Smooth muscle cell (in vitro differentiated cells): ENCODE results near the gene OST4. TPM values are rescaled to one million over a fixed set of nuclear protein-coding genes. Genes with fewer than 3 reads are reported as not detected.

Source experiments
- DNase-seq: peaks from one replicate; lab custom pipeline; 2025; ENCODE audit not compliant: unreplicated experiment; lab: John Stamatoyannopoulos, UW
- H2AFZ ChIP-seq: fragments of 200-600 bp; sonication (generic); 2 replicates; pipeline ENCODE4 v1.6.0; 2016; ENCODE audit warnings: antibody characterized with exemption, low read depth, mild to moderate bottlenecking
- H3F3A ChIP-seq: fragments of 200-600 bp; sonication (generic); 2 replicates; pipeline ENCODE4 v1.6.0; 2017; ENCODE audit warnings: antibody characterized with exemption, low read depth
- H3K27ac ChIP-seq: fragments of 200-600 bp; sonication (generic); 2 replicates; pipeline ENCODE4 v1.5.1; 2016; ENCODE audit warnings: low read depth, mild to moderate bottlenecking
- H3K27me3 ChIP-seq: fragments of 200-600 bp; sonication (generic); 2 replicates; pipeline ENCODE4 v1.6.1; 2016; ENCODE audit warnings: low read depth, mild to moderate bottlenecking
- H3K36me3 ChIP-seq: fragments of 200-600 bp; sonication (generic); 2 replicates; pipeline ENCODE4 v1.5.1; 2016; ENCODE audit warnings: low read depth
- H3K4me1 ChIP-seq: fragments of 200-600 bp; sonication (generic); 2 replicates; pipeline ENCODE4 v1.5.1; 2016; ENCODE audit warnings: low read depth
- H3K4me2 ChIP-seq: fragments of 200-600 bp; sonication (generic); 2 replicates; pipeline ENCODE4 v1.6.0; 2016; ENCODE audit warnings: mild to moderate bottlenecking
- H3K4me3 ChIP-seq: fragments of 200-600 bp; sonication (generic); 2 replicates; pipeline ENCODE4 v1.5.1; 2016; ENCODE audit warnings: mild to moderate bottlenecking
- H3K79me2 ChIP-seq: fragments of 200-600 bp; sonication (generic); 2 replicates; pipeline ENCODE4 v1.6.0; 2016; ENCODE audit warnings: low read depth, mild to moderate bottlenecking
- H3K9ac ChIP-seq: fragments of 200-600 bp; sonication (generic); 2 replicates; pipeline ENCODE4 v1.6.0; 2016; ENCODE audit warnings: low read depth
- H3K9me3 ChIP-seq: fragments of 200-600 bp; sonication (generic); replicated peaks from 2 replicates; pipeline ENCODE4 v1.5.1; 2016; ENCODE audit warnings: low read depth
- H4K20me1 ChIP-seq: fragments of 200-600 bp; sonication (generic); 2 replicates; pipeline ENCODE4 v1.6.0; 2016; ENCODE audit warnings: low read depth
- WGBS: methylation state at CpG from one replicate; pipeline ENCODE4 v1.1.7; 2016; ENCODE audit warnings: low lambda C conversion rate; 5-methylcytosine and 5-hydroxymethylcytosine counted together
- polyA plus RNA-seq: library from polyadenylated mRNA; unstranded; fragments of >200 nt; fragmentation: Nextera tagmentation; extraction: Ambion mirVana; gene quantifications from 2 replicates; pipeline ENCODE4 v1.2.1, GENCODE V29; 2016
- total RNA-seq: library from RNA; depleted of rRNA; stranded (reverse); fragments of >200 nt; gene quantifications from 2 replicates; pipeline ENCODE4 v1.2.3, GENCODE V29; 2014
- TF ChIP-seq, protein P1 (sequence below): fragments of 200-600 bp; sonication (generic); IDR thresholded peaks from 2 replicates; pipeline ENCODE4 v1.5.1; 2017; ENCODE audit warnings: borderline replicate concordance, mild to moderate bottlenecking, antibody characterized with exemption; ENCODE audit not compliant: insufficient read depth, poor library complexity, severe bottlenecking

Gene OST4
- total and polyA plus RNA-seq, 2 experiments from 2014 or later = 848 to 1,292 TPM

DNA sequence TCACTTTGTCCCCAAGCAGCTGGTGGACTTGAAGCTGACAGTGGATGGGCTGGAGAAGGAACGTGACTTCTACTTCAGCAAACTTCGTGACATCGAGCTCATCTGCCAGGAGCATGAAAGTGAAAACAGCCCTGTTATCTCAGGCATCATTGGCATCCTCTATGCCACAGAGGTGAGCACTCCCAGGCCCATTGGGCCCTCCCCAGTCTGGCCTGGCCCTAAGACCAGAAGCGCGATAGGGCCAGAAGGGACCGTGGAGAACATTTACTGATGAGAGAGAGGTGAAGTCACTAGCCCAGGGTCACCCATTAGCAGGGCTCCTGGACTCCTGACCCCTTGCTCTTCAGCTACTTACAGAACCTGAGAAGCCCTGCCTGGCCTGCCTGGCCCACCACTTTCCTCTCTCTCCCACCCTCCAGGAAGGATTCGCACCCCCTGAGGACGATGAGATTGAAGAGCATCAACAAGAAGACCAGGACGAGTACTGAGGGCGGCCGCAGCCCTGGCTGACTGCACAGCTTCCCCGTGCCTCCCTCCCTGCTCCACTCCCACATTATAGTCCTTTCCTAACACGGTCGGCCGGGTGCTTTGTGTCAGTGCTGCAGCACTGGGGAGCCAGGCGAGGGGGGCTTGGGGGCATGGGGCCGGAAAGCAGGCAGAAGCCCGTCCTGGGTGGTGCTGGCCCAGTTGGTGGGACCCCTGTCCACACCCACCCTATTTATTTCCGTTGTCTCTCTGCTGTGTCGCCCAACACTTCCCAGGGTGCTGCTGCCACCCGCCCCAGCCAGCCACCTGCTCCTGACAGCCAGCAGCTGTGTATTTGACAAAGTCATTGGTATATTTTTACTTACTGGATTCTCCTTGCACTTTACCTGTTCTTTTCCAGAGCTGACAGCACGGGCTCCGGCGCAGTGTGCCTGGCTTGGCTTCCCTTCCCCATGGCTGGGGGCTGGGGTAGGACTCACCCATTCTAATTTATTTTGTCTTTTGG lies 45.3 kb downstream of the OST4 start:
- TF ChIP-seq, protein P1, sequence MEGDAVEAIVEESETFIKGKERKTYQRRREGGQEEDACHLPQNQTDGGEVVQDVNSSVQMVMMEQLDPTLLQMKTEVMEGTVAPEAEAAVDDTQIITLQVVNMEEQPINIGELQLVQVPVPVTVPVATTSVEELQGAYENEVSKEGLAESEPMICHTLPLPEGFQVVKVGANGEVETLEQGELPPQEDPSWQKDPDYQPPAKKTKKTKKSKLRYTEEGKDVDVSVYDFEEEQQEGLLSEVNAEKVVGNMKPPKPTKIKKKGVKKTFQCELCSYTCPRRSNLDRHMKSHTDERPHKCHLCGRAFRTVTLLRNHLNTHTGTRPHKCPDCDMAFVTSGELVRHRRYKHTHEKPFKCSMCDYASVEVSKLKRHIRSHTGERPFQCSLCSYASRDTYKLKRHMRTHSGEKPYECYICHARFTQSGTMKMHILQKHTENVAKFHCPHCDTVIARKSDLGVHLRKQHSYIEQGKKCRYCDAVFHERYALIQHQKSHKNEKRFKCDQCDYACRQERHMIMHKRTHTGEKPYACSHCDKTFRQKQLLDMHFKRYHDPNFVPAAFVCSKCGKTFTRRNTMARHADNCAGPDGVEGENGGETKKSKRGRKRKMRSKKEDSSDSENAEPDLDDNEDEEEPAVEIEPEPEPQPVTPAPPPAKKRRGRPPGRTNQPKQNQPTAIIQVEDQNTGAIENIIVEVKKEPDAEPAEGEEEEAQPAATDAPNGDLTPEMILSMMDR = no peak
- no peaks in the 10 kb centered on the region for H3K9me3 ChIP-seq
- H3K4me2 ChIP-seq = no peak overlapping the region
- H3K27me3 ChIP-seq = no peaks in the 10 kb centered on the region
- H3F3A ChIP-seq = peaks cover 9% of the 10 kb centered on the region
- H3K27ac ChIP-seq = no peak overlapping the region
- no peaks in the 10 kb centered on the region for H3K36me3 ChIP-seq
- no peak overlapping the region for H3K4me3 ChIP-seq
- WGBS = 98% methylated on average over 24 of the region's 24 CpGs
- H3K4me1 ChIP-seq = no peaks in the 10 kb centered on the region
- H2AFZ ChIP-seq = no peak overlapping the region
- no peak for DNase-seq
- H3K9ac ChIP-seq = no peak overlapping the region
- peaks cover 5% of the 10 kb centered on the region for H3K79me2 ChIP-seq
- H4K20me1 ChIP-seq = peaks cover 57% of the 10 kb centered on the region

DNA sequence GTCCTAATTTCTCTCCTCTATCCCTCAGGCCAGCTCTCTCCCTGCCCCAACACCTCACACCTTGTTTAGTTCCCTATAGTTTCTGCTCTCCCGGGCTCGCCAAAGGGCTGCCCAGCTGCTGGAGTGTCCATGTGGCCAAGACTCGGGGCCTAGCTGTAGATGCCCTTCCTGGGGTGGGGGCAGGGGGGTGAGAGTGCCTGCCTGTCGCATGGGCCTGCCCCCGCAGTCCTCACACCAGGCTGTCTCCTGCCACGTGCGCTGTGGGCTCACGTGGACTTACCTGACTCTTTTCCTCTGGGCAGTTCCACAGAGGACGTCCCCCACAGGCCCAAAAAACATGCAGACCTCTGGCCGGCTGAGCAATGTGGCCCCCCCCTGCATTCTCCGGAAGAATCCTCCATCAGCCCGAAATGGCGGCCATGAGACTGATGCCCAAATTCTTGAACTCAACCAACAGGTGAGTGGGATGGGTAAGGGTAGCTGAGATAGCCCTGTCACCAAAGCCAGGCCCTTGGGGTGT lies 46.1 kb downstream of the OST4 start:
- WGBS = 95% methylated on average over 13 of the region's 13 CpGs
- H3K9me3 ChIP-seq = no peaks in the 10 kb centered on the region
- no peak overlapping the region for H2AFZ ChIP-seq
- TF ChIP-seq, protein P1 = no peak
- H3K4me2 ChIP-seq = no peak overlapping the region
- H4K20me1 ChIP-seq = peaks cover 65% of the 10 kb centered on the region
- no peaks in the 10 kb centered on the region for H3K36me3 ChIP-seq
- no peak overlapping the region for H3K27ac ChIP-seq
- H3K4me3 ChIP-seq = no peak overlapping the region
- no peaks in the 10 kb centered on the region for H3K27me3 ChIP-seq
- H3K79me2 ChIP-seq = no peaks in the 10 kb centered on the region
- no peaks in the 10 kb centered on the region for H3K4me1 ChIP-seq
- H3F3A ChIP-seq = peaks cover 9% of the 10 kb centered on the region
- H3K9ac ChIP-seq = no peak overlapping the region
- DNase-seq = no peak

DNA sequence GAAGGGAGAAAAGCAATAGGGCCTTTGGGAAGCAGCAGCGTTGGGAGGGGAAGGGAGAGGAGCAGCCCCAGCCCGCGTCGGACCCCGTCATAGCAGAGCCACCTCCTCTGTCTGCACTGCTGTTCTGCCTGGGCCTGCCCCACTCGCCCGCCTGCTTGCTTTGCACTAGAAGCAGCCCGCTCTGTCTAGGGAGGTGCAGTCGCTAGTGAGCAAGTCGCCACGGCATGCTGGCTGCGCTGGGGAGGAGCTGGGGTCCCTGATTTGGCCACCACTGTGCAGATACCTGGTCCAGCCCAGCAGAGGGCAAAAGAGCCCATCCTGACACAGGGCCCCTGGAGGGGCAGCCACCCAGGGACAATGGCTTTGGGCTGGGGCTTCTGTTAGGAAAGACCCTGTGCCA lies 46.6 kb downstream of the OST4 start:
- H3K27ac ChIP-seq = no peak overlapping the region
- peaks cover 70% of the 10 kb centered on the region for H4K20me1 ChIP-seq
- H3K9ac ChIP-seq = no peak overlapping the region
- no peaks in the 10 kb centered on the region for H3K79me2 ChIP-seq
- 94% methylated on average over 12 of the region's 12 CpGs for WGBS
- H3K36me3 ChIP-seq = no peaks in the 10 kb centered on the region
- no peaks in the 10 kb centered on the region for H3K9me3 ChIP-seq
- H3K4me3 ChIP-seq = no peak overlapping the region
- TF ChIP-seq, protein P1 = no peak
- no peak for DNase-seq
- no peak overlapping the region for H2AFZ ChIP-seq
- peaks cover 9% of the 10 kb centered on the region for H3F3A ChIP-seq
- H3K4me2 ChIP-seq = no peak overlapping the region
- no peaks in the 10 kb centered on the region for H3K4me1 ChIP-seq
- H3K27me3 ChIP-seq = no peaks in the 10 kb centered on the region
